ENCODE data around the gene LSR. TPM values are rescaled to one million over a fixed set of nuclear protein-coding genes. Genes with fewer than 3 reads are reported as not detected.

LSR gene
- total RNA-seq, 3 donors from 2014 or later (not counting 1 experiment from before 2014, with no cell fraction given): 3.4 to 6.9 (median 6.7) TPM

- Mint-ChIP-seq H3K9me3 (no peaks in the 10 kb centered on the region), H3K36me3 (no peaks in the 10 kb centered on the region), H3K27ac (peak overlapping the region; percentile 95 to 96), H3K4me3 (peak overlapping the region; percentile 13), H3K4me1 (peaks cover 58 to 59% of the 10 kb centered on the region in 2 donors), H3K27me3 (ENCODE audit: low read depth in 2 of 2) (no peaks in the 10 kb centered on the region)
- no peaks in the 10 kb centered on the region for H3K27me3 ChIP-seq (ENCODE audit: control insufficient read depth, insufficient read depth, low read length)
- ATAC-seq (no peak), DNase-seq (no peak)
- intact Hi-C loops (cut with micrococcal nuclease): loop anchor here (5.0 kb wide), 4 partner anchors 73 to 332 kb away; partner anchors contain the start of genes FXYD7 and TMEM147
- TF ChIP-seq, protein P1, sequence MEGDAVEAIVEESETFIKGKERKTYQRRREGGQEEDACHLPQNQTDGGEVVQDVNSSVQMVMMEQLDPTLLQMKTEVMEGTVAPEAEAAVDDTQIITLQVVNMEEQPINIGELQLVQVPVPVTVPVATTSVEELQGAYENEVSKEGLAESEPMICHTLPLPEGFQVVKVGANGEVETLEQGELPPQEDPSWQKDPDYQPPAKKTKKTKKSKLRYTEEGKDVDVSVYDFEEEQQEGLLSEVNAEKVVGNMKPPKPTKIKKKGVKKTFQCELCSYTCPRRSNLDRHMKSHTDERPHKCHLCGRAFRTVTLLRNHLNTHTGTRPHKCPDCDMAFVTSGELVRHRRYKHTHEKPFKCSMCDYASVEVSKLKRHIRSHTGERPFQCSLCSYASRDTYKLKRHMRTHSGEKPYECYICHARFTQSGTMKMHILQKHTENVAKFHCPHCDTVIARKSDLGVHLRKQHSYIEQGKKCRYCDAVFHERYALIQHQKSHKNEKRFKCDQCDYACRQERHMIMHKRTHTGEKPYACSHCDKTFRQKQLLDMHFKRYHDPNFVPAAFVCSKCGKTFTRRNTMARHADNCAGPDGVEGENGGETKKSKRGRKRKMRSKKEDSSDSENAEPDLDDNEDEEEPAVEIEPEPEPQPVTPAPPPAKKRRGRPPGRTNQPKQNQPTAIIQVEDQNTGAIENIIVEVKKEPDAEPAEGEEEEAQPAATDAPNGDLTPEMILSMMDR (IDR thresholded peaks at IDR 0.05): no peak
- peaks cover 68% of the 10 kb centered on the region for H3K4me1 ChIP-seq (ENCODE audit: control insufficient read depth, insufficient read depth, low read length)
- WGBS (ENCODE audit: insufficient coverage): 81% methylated on average over 7 of the region's 7 CpGs
- no peaks in the 10 kb centered on the region for H3K36me3 ChIP-seq (ENCODE audit: control insufficient read depth, insufficient read depth, low read length)
- no peaks in the 10 kb centered on the region for H3K9me3 ChIP-seq (ENCODE audit: control insufficient read depth, insufficient read depth, low read length)
- peak overlapping the region; percentile 99 for H3K27ac ChIP-seq (ENCODE audit: low read length)
- no peak overlapping the region for H3K4me3 ChIP-seq (ENCODE audit: low read length)
Measured at GRCh38 chr19:35214766-35215422, 33.9 kb upstream of the LSR start.

DNA sequence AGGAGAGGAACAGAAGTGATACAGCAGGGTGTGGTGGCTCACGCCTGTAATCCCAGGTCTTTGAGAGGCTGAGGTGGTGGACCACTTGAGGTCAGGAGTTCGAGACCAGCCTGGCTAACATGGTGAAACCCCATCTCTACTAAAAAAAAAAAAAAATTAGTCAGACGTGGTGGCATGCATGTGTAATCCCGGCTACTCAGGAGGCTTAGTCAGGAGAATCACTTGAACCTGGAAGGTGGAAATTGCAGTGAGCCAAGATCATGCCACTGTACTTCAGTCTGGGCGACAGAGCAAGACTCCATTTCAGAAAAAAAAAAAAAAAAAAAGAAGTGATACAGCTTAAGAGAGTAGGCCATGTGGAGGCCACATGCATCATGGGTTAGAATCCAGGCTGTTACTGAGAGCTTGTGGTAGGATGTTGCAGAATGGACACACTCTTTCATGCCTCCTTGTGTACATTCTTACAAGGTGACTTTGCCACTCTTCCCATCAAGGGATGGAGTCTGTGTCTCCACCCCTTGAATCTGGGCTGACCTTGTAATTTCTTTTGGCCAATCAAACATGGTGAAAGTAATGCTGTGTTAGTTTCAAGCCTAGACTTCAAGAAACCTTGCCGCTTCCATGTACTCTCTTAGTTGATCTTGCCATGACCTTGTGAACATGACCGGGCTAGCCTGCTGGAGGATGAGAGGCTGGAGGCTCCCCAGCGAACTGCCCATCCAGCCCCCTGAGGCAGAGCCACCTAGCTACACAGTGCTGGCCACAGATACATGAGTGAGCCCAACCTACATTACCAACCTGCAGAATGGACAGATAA, 32.6 kb upstream of the LSR start:
- H3K27ac Mint-ChIP-seq: peak overlapping the region; percentile 95 to 96
- Histone ChIP-seq H3K27ac (ENCODE audit: low read length) (no peak overlapping the region), H3K27me3 (ENCODE audit: control insufficient read depth, insufficient read depth, low read length) (no peaks in the 10 kb centered on the region), H3K9me3 (ENCODE audit: control insufficient read depth, insufficient read depth, low read length) (no peaks in the 10 kb centered on the region), H3K4me1 (ENCODE audit: control insufficient read depth, insufficient read depth, low read length) (peaks cover 56% of the 10 kb centered on the region), H3K36me3 (ENCODE audit: control insufficient read depth, insufficient read depth, low read length) (no peaks in the 10 kb centered on the region), H3K4me3 (ENCODE audit: low read length) (no peak overlapping the region)
- H3K4me1 Mint-ChIP-seq: peaks cover 51 to 52% of the 10 kb centered on the region in 2 donors
- DNase-seq (no peak), ATAC-seq (no peak)
- TF ChIP-seq, protein P1 (IDR thresholded peaks at IDR 0.05): no peak
- no peaks in the 10 kb centered on the region for H3K27me3 Mint-ChIP-seq (ENCODE audit: low read depth in 2 of 2)
- 84% methylated on average over 7 of the region's 8 CpGs for WGBS (ENCODE audit: insufficient coverage)
- H3K36me3 Mint-ChIP-seq: no peaks in the 10 kb centered on the region
- intact Hi-C loops (cut with micrococcal nuclease): loop anchor here (5.0 kb wide), 1 partner anchor 149 kb away; no protein-coding TSS in a partner anchor
- no peaks in the 10 kb centered on the region for H3K9me3 Mint-ChIP-seq
- H3K4me3 Mint-ChIP-seq: no peak overlapping the region

DNA sequence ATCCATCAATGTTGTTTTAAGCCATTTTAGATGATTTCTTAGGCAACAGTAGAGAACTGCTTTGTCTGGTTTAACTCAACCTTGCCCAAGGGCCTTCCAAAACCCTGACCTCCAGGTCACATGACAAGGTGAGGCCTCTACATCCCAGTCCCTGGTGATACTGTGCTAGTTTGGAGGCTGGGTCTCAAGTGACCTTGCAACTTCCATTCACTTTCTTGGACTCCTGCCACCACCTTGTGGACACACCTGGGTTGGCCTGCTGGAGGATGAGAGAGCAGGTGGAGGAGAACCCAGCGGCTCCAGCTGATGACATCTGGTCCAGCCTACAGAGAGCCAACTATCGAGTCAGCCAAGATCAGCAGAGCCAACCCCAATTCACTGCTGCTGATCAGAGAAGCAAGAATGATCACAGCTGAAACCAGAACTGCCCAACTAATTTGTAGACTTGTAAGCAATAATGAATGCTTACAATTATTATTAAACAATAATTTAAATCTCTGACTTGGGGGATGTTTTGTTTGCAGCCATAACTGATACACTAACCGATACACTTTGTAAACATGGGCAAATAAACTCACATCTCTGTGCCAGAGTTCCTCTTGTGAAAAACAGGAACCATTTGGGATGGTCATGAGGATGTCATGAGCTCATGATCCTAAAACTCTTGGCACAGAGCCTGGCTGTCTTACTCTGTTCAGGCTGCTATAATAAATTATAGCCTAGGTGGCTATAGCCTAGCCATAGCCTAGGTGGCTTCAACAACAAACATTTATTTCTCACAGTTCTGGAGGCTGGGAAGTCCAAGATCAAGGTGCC, 31.8 kb upstream of the LSR start:
- peak in 1 of 2 donors; percentile 70 for DNase-seq
- peaks cover 48% of the 10 kb centered on the region for H3K4me1 ChIP-seq (ENCODE audit: control insufficient read depth, insufficient read depth, low read length)
- Mint-ChIP-seq H3K27me3 (ENCODE audit: low read depth in 2 of 2) (no peaks in the 10 kb centered on the region), H3K36me3 (no peaks in the 10 kb centered on the region), H3K4me1 (peaks cover 43% of the 10 kb centered on the region in 2 donors), H3K27ac (peak overlapping the region; percentile 95 to 96), H3K4me3 (no peak overlapping the region), H3K9me3 (no peaks in the 10 kb centered on the region)
- H3K27me3 ChIP-seq (ENCODE audit: control insufficient read depth, insufficient read depth, low read length): no peaks in the 10 kb centered on the region
- no peaks in the 10 kb centered on the region for H3K9me3 ChIP-seq (ENCODE audit: control insufficient read depth, insufficient read depth, low read length)
- no peak overlapping the region for H3K27ac ChIP-seq (ENCODE audit: low read length)
- no peak for ATAC-seq
- TF ChIP-seq, protein P1 (IDR thresholded peaks at IDR 0.05): no peak
- 72% methylated on average over 3 of the region's 3 CpGs for WGBS (ENCODE audit: insufficient coverage)
- intact Hi-C loops (cut with micrococcal nuclease): loop anchor here (5.0 kb wide), 1 partner anchor 150 kb away; no protein-coding TSS in a partner anchor
- H3K36me3 ChIP-seq (ENCODE audit: control insufficient read depth, insufficient read depth, low read length): no peaks in the 10 kb centered on the region
- no peak overlapping the region for H3K4me3 ChIP-seq (ENCODE audit: low read length)

Data from natural killer cell (primary cell).